GM12878 (cell line): ENCODE results near the gene MRGPRF.

Source experiments
- CREB1 ChIP-seq: IDR thresholded peaks from 2 replicates; pipeline ENCODE4 v1.6.1; 2012; ENCODE audit warnings: low read depth, mild to moderate bottlenecking, inconsistent platforms
- EP300 ChIP-seq, 2 experiments: fragments of 150-350 bp in 1 of 2; IDR thresholded peaks; 2 replicates each; pipeline ENCODE4 v1.6.1; 2011 to 2012; ENCODE audit warnings: low read depth in 2 of 2, low read length in 2 of 2, borderline replicate concordance in 1 of 2, improper control_type of control experiment in 1 of 2, inconsistent platforms in 1 of 2; ENCODE audit not compliant: control insufficient read depth in 1 of 2
- KLF5 ChIP-seq: fragments of 450-650 bp; IDR thresholded peaks from 2 replicates; pipeline ENCODE4 v1.6.1; 2014; ENCODE audit warnings: mild to moderate bottlenecking; ENCODE audit not compliant: partially characterized antibody
- ZBED1 ChIP-seq: IDR thresholded peaks from 2 replicates; pipeline ENCODE4 v1.6.1; 2016; ENCODE audit warnings: borderline replicate concordance
- TF ChIP-seq, protein P1 (sequence below), 3 experiments: IDR thresholded peaks in 2 of 3; conservative IDR thresholded peaks in 1 of 3; 2 replicates each; pipeline ENCODE4 v1.5.1; 2011; ENCODE audit warnings: low read depth in 3 of 3, low read length in 3 of 3, mild to moderate bottlenecking in 3 of 3, control low read depth in 2 of 3, moderate library complexity in 2 of 3, inconsistent platforms in 1 of 3, mixed read lengths in 1 of 3; ENCODE audit not compliant: control insufficient read depth in 2 of 3, insufficient read depth in 1 of 3; ENCODE audit errors: extremely low read depth in 1 of 3
- TF ChIP-seq, protein P2 (sequence below): IDR thresholded peaks from 2 replicates; pipeline ENCODE4 v1.6.1; 2012; ENCODE audit warnings: low read length, inconsistent platforms

DNA sequence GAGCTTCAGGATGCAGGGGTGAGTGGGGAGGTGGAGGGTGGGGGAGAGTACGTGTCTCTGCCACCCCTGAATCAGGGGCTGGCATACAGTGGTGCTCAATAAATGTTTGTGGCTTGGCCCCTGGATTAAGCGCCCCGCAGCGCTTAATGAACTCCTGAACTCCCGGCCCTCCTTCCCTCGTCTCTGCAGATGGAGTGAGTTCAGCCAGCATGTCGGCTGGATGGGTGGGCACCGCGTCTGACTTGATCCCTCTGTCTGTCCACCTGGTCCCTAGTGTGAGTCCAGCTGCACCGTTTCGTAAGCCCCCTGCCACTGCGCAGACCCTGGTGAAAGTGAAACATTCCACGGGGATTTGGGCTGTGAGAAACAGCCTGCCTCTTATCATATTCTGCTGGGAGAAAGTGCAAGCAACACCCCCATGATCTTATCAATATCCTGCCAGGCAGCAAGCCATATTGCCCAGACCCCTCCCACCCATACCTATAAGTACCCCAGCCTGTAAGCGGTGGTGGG is 20.2 kb downstream of the MRGPRF start:
- TF ChIP-seq KLF5: no peak
- TF ChIP-seq, protein P1, sequence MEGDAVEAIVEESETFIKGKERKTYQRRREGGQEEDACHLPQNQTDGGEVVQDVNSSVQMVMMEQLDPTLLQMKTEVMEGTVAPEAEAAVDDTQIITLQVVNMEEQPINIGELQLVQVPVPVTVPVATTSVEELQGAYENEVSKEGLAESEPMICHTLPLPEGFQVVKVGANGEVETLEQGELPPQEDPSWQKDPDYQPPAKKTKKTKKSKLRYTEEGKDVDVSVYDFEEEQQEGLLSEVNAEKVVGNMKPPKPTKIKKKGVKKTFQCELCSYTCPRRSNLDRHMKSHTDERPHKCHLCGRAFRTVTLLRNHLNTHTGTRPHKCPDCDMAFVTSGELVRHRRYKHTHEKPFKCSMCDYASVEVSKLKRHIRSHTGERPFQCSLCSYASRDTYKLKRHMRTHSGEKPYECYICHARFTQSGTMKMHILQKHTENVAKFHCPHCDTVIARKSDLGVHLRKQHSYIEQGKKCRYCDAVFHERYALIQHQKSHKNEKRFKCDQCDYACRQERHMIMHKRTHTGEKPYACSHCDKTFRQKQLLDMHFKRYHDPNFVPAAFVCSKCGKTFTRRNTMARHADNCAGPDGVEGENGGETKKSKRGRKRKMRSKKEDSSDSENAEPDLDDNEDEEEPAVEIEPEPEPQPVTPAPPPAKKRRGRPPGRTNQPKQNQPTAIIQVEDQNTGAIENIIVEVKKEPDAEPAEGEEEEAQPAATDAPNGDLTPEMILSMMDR (IDR thresholded peaks at IDR 0.05 in 2 of 3, conservative IDR thresholded peaks at IDR 0.05 in 1 of 3; ENCODE audit: control insufficient read depth in 2 of 3, extremely low read depth in 1 of 3, insufficient read depth in 1 of 3, low read depth in 3 of 3, low read length in 3 of 3): no peak
- TF ChIP-seq ZBED1: no peak
- no peak for TF ChIP-seq CREB1
- TF ChIP-seq, protein P2, sequence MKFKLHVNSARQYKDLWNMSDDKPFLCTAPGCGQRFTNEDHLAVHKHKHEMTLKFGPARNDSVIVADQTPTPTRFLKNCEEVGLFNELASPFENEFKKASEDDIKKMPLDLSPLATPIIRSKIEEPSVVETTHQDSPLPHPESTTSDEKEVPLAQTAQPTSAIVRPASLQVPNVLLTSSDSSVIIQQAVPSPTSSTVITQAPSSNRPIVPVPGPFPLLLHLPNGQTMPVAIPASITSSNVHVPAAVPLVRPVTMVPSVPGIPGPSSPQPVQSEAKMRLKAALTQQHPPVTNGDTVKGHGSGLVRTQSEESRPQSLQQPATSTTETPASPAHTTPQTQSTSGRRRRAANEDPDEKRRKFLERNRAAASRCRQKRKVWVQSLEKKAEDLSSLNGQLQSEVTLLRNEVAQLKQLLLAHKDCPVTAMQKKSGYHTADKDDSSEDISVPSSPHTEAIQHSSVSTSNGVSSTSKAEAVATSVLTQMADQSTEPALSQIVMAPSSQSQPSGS: no peak
- TF ChIP-seq EP300 (IDR thresholded peaks at IDR 0.05; ENCODE audit: borderline replicate concordance in 1 of 2, control insufficient read depth in 1 of 2, low read depth in 2 of 2, low read length in 2 of 2): no peak
